VCaP (cell line): Measurements from ENCODE around the gene CABP2.

Source experiments
- H3K27ac ChIP-seq: fragments of 450-650 bp; 2 replicates; pipeline ENCODE4 v1.5.1; 2017
- TF ChIP-seq, protein P1 (sequence below): fragments of 450-650 bp; conservative IDR thresholded peaks from 2 replicates; pipeline ENCODE4 v1.5.1; 2017; ENCODE audit warnings: mild to moderate bottlenecking, moderate library complexity

CABP2 gene

DNA sequence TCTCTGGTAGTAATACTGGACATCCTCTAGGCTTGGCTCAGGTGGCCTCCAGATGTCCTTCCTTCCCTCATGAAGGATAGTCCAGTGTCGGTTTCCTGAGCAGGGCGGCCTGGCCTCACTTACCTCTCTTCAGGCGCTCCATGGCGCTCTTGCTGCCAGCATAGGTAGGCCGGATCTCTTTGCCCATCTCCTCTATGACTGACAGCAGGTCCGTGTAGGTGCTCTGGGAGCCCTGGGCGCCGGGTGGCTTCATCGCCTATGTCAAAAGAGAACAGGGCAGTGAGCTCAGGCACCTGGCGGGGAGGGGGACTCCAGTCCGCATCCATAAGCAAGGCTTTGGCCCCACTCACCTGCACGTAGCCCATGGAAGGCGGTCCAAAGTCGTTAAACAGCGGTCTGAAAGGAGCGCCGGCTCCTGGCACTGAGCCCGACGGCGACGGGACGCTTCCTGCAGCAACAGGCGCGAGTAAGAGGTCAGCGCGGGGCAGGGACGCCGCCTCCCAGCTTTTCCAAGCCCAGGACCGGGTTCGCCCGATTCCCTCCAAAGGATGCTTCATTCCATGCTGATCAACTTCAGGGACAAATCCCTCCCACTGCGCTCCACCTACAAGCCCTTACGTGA is 15.9 kb downstream of the CABP2 start:
- TF ChIP-seq, protein P1, sequence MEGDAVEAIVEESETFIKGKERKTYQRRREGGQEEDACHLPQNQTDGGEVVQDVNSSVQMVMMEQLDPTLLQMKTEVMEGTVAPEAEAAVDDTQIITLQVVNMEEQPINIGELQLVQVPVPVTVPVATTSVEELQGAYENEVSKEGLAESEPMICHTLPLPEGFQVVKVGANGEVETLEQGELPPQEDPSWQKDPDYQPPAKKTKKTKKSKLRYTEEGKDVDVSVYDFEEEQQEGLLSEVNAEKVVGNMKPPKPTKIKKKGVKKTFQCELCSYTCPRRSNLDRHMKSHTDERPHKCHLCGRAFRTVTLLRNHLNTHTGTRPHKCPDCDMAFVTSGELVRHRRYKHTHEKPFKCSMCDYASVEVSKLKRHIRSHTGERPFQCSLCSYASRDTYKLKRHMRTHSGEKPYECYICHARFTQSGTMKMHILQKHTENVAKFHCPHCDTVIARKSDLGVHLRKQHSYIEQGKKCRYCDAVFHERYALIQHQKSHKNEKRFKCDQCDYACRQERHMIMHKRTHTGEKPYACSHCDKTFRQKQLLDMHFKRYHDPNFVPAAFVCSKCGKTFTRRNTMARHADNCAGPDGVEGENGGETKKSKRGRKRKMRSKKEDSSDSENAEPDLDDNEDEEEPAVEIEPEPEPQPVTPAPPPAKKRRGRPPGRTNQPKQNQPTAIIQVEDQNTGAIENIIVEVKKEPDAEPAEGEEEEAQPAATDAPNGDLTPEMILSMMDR, result no peak
- H3K27ac ChIP-seq, result peak overlapping the region; percentile 93

DNA sequence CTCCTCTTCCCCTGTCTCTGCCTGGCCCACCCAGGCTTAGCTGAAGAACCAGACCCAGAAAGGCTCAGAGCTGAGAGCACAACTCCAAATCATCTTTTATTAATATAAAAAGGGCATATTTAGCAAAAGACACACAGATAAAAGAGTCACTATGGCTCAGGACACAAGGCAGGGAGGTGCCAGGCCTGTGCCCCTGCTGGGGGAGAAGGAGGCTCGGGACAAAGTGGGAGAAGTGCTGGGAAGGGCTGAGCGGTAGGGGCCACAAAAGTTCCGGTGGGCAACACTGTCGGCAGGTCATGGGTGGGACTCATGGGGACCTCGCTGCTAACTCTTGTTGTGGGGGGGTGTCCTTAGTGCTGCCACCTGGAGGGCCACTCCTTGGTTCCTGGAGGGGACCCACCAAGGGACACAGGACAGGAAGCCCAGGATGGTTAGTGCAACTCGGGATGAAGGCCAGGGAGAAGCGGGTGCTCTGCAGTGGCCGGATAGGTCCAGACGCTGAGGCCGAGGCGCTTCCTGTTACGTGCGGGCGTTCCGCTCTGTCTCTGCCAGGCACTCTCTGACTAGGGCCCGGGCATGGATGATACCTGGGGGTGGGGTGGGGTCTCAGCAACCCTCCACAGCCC is 16.7 kb downstream of the CABP2 start:
- TF ChIP-seq, protein P1, result no peak; the same call in 1 of the 2 replicates
- H3K27ac ChIP-seq, result peak overlapping the region; percentile 93

DNA sequence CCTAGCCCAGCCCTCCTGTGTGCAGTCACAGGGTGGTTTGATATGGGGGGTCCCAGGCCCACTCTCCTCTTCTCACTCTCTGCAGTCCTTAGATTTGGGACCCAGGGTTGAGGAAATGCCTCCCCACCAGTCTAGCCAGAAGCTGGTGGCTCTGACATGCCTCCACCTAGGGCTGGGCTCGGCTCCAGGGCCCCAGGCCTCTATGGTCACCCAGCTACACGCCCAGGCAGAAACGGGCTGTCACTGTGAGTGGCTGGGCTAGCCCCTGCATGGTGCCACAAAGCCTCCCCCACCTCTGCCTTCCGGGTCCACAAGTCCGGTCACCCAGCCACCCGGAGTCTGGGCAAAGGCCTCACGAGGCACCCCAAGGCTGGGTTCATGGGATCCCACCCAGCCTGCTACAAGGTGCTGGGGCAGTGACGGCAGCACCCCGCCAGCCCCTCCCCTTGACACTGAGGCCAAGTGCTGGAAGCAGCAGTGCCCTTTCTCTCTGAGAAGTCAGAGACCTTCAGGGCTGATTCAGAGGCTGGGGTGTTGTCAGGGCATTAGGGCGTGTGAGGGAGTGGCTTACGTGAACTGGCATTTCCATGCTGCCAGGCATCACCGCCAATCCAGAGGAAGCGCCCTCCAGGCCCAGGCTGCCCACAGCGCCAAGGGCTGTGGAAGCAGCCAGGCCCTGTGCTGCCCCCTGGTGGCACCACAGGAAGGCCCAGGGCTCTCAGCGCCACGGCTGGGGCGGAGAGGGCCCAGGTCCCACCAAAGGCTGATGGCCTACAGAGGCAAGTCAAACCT is 17.4 kb downstream of the CABP2 start:
- H3K27ac ChIP-seq, result peak overlapping the region; percentile 93
- TF ChIP-seq, protein P1, result peak; percentile 100

DNA sequence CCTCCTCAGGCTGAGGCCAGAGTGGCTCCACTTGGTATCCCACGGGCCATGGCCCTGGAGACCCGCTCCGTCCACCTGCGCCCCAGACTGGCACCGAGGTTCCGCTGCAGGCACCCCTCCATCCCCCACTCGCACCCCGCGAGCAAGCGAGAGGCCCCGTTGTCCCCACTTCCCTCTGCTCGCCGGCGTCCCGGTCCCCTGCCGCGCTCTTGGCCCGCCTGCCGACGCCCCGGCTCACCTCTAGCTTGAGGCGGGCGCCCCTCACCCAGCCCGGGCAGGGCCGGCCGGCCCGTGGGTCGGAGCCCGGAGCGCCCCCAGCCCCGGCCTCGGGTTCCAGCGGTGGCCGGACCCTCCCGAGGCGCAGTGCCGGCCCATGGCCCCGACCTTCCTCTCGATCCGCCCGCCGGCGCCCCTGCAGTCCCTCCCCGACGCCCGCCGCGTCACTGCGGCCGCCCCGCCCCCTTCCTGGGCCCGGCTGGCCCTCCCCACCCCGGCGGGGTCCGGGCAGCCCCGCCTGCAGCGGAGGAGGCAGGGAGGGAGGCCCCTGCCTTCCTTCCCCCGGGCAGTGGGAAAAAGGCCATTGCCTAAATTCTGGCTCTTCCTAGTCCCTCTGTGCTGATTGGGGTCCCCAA is 18.2 kb downstream of the CABP2 start, which contains the start of gene PITPNM1:
Gene PITPNM1, minus strand, starts transcription at position 414 of the 632 bp plus-strand sequence. CDS start 1,183 bp downstream, outside the sequence.
- peak within 1 kb of the TSS; percentile 93 for H3K27ac ChIP-seq
- TF ChIP-seq, protein P1, result no peak

DNA sequence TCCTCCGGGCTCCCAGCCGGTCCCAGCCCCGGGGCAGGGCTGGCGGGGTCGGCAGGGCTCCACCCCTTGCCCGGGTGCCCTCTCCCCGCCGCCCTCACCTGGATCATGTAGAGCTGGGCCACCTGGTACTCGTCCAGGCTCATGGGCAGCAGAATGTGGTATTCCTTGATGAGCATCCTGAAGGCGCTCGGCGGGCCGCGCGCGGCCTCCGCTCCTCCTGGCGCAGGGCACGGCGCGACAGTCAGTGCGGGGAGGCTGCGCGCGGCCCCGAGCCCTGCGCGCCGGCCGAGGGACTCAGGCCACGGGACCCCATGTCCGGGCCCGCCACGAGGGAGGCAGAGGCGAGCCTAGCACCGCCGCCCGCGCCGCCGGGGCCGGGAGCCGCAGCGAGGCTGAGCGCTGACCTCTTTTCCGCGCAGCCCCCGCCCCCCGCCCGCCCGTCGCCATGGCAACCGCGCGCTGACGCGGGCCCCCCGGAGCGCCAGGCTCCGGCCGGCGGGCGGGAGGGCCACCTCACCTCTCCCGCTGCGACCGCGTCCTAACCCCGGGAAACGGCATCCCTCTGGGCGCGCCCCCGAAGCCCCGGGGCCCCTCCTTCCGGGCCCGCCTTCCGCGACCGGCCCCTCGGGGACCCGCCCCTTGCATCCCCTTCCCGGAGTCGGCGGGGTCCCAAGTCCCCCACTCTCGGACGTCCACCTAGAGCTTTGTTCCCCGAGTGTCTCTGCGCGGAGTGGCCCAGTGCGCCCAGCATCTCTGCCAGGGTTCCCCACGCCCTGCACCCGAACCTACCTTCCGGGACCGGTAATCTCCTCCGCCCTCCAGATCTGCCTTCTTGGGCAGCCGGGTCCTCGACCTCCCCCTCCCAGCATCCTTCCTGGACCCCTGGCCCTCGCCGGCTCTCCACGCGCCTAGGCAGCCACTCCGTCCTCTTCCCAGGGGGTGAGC is 19.0 kb downstream of the CABP2 start:
- H3K27ac ChIP-seq, result peak overlapping the region; percentile 93
- TF ChIP-seq, protein P1, result no peak

DNA sequence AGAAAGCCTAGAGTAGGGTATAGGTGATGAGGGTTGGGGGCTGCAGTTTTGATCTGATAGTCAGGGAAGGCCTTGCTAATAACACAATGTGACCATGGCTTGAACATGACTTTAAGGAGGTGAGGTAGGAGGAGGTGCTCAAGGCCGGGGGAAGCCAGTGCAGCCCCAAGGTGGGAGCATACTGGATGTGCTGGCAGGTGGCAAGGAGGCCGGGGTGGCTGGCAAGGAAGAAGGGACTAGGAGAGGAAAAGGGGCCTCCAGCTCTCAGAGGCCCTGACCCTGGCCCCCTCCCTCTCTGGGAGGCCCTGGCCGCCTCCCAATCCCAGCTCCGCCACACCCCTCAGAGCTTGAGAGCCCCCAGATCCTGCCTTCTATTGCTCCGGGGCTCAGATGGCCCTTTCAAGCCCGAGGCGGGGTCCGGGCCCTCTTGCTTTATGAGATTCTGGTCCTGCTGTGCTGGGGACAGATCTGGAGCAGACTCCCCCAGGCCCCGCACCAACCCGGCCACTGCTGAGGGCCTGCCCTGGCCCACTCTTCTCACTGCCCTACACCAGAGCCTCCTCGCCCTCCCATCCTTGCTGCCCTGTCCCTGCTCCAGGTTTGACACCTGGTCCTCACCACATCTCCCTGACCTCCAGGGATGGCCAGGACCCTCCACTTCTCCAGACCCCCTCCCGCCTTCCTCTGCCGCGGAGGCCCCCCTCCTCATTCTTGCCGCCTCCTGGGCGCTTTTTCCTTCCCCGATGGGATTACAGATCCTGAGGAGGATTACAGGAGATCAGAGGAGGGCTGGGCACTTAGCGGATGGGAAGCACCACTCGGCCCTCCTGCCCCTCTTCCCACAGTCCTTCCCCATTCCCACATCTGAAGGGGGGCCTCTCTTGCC is 19.9 kb downstream of the CABP2 start:
- TF ChIP-seq, protein P1, result no peak
- peak overlapping the region; percentile 93; the same call in 1 of the 2 replicates for H3K27ac ChIP-seq
